OCI-LY7 (cell line): Measurements from ENCODE around the gene TMEM179.

ENCODE experiments used
- CTCF ChIP-seq: fragments of 200-600 bp; sonication (generic); conservative IDR thresholded peaks from 2 replicates; pipeline ENCODE4 v1.5.1; 2014; ENCODE audit warnings: mild to moderate bottlenecking, antibody characterized with exemption, low read length, moderate library complexity, mixed read lengths
- EZH2phosphoT487 ChIP-seq: fragments of 200-600 bp; sonication (generic); IDR thresholded peaks from 2 replicates; pipeline ENCODE4 v1.6.1; 2018; ENCODE audit warnings: low read depth, borderline replicate concordance, mild to moderate bottlenecking, mixed run types, antibody characterized with exemption, low read length, moderate library complexity, mixed read lengths

- no peak for TF ChIP-seq CTCF
- TF ChIP-seq EZH2phosphoT487, result no peak
These were observed 30.6 kb downstream of the TMEM179 start for GRCh38 chr14:104573930-104574329.
